WTC11 (cell line): ENCODE measurements around the gene EDC3. TPM values are rescaled to one million over a fixed set of nuclear protein-coding genes. Genes with fewer than 3 reads are reported as not detected.

ENCODE experiments used
- ATAC-seq: fragments of 200-7000 bp; cut with Tn5 transposase; 2 replicates; pipeline ENCODE4 v1.10.0; 2021; ENCODE audit warnings: mild to moderate bottlenecking, moderate library complexity
- CTCF ChIA-PET: fragments of 300-600 bp; sonication (Branson Sonifier 250); formaldehyde crosslinking; loops from one replicate; lab custom pipeline; 2021; ENCODE audit warnings: antibody characterized with exemption; lab: Charles Lee
- POLR2A ChIA-PET: fragments of 350-600 bp; sonication (Branson Sonifier 250); formaldehyde crosslinking; loops from one replicate; lab custom pipeline; 2021; ENCODE audit warnings: antibody characterized with exemption; lab: Charles Lee
- DNase-seq: peaks from one replicate; pipeline ENCODE4 v3.0.0; 2021; ENCODE audit warnings: low spot score
- H3K27ac Mint-ChIP-seq: 2 replicates; pipeline ENCODE4 v1.8.0; 2021; ENCODE audit warnings: mixed read lengths
- H3K27me3 Mint-ChIP-seq: 2 replicates; pipeline ENCODE4 v1.8.0; 2021; ENCODE audit warnings: low read depth, mild to moderate bottlenecking, moderate library complexity, mixed read lengths
- H3K36me3 Mint-ChIP-seq: 2 replicates; pipeline ENCODE4 v1.8.0; 2021; ENCODE audit warnings: mixed read lengths
- H3K4me1 Mint-ChIP-seq: 2 replicates; pipeline ENCODE4 v1.8.0; 2022; ENCODE audit warnings: mixed read lengths
- H3K4me3 Mint-ChIP-seq: 2 replicates; pipeline ENCODE4 v1.8.0; 2021; ENCODE audit warnings: mild to moderate bottlenecking, moderate library complexity, mixed read lengths
- H3K9me3 Mint-ChIP-seq: 2 replicates; pipeline ENCODE4 v1.8.0; 2021; ENCODE audit warnings: mixed read lengths
- ATF6 ChIP-seq: sonication (generic); formaldehyde crosslinking; IDR thresholded peaks from 2 replicates; pipeline ENCODE4 v1.8.1; 2023; ENCODE audit warnings: mild to moderate bottlenecking, missing genetic modification reagents
- E2F4 ChIP-seq: sonication (generic); formaldehyde crosslinking; IDR thresholded peaks from 2 replicates; pipeline ENCODE4 v1.8.1; 2022; ENCODE audit warnings: low read depth, mild to moderate bottlenecking, moderate library complexity, missing genetic modification reagents, borderline replicate concordance
- ESRRA ChIP-seq: sonication (generic); formaldehyde crosslinking; IDR thresholded peaks from 2 replicates; pipeline ENCODE4 v1.8.1; 2022; ENCODE audit warnings: mild to moderate bottlenecking, missing genetic modification reagents, borderline replicate concordance
- FOXJ3 ChIP-seq: sonication (generic); formaldehyde crosslinking; IDR thresholded peaks from 2 replicates; pipeline ENCODE4 v1.9.0; 2021; ENCODE audit warnings: missing genetic modification reagents, mild to moderate bottlenecking, borderline replicate concordance
- FOXP4 ChIP-seq: sonication (generic); formaldehyde crosslinking; IDR thresholded peaks from 2 replicates; pipeline ENCODE4 v1.8.0; 2022; ENCODE audit warnings: mild to moderate bottlenecking, missing genetic modification reagents
- HMGA2 ChIP-seq: fragments of 250-450 bp; sonication (Bioruptor Pico); IDR thresholded peaks from 2 replicates; pipeline ENCODE4 v1.4.0; 2021; ENCODE audit warnings: mild to moderate bottlenecking, moderate library complexity
- KAT7 ChIP-seq: sonication (generic); formaldehyde crosslinking; IDR thresholded peaks from 2 replicates; pipeline ENCODE4 v1.8.1; 2023; ENCODE audit warnings: missing genetic modification reagents, mild to moderate bottlenecking, borderline replicate concordance
- MYBL2 ChIP-seq: sonication (generic); formaldehyde crosslinking; IDR thresholded peaks from 2 replicates; pipeline ENCODE4 v1.8.1; 2023; ENCODE audit warnings: mild to moderate bottlenecking, moderate library complexity, missing genetic modification reagents
- NFATC4 ChIP-seq: fragments of 250-450 bp; sonication (Bioruptor Pico); IDR thresholded peaks from 2 replicates; pipeline ENCODE4 v1.9.0; 2021; ENCODE audit warnings: mild to moderate bottlenecking
- NFE2L1 ChIP-seq: sonication (generic); formaldehyde crosslinking; IDR thresholded peaks from 2 replicates; pipeline ENCODE4 v1.8.1; 2023; ENCODE audit warnings: missing genetic modification reagents
- NFYB ChIP-seq: sonication (generic); formaldehyde crosslinking; conservative IDR thresholded peaks from 2 replicates; pipeline ENCODE4 v1.8.0; 2022; ENCODE audit warnings: low read depth, missing genetic modification reagents
- RORB ChIP-seq: fragments of 250-450 bp; sonication (Bioruptor Pico); IDR thresholded peaks from 2 replicates; pipeline ENCODE4 v1.9.0; 2021; ENCODE audit warnings: mild to moderate bottlenecking
- SMAD3 ChIP-seq: sonication (generic); formaldehyde crosslinking; IDR thresholded peaks from 2 replicates; pipeline ENCODE4 v1.8.0; 2022; ENCODE audit warnings: missing genetic modification reagents, mild to moderate bottlenecking, borderline replicate concordance
- SP1 ChIP-seq: sonication (generic); formaldehyde crosslinking; conservative IDR thresholded peaks from 2 replicates; pipeline ENCODE4 v1.8.1; 2022; ENCODE audit warnings: missing genetic modification reagents
- TEAD4 ChIP-seq: sonication (generic); formaldehyde crosslinking; IDR thresholded peaks from 2 replicates; pipeline ENCODE4 v1.8.0; 2022; ENCODE audit warnings: mild to moderate bottlenecking, missing genetic modification reagents
- USF1 ChIP-seq: sonication (generic); formaldehyde crosslinking; IDR thresholded peaks from 2 replicates; pipeline ENCODE4 v1.8.0; 2022; ENCODE audit warnings: mild to moderate bottlenecking, missing genetic modification reagents
- ZNF138 ChIP-seq: sonication (generic); formaldehyde crosslinking; conservative IDR thresholded peaks from 2 replicates; pipeline ENCODE4 v1.8.1; 2022; ENCODE audit warnings: mild to moderate bottlenecking, moderate library complexity, missing genetic modification reagents
- ZNF219 ChIP-seq: sonication (generic); formaldehyde crosslinking; IDR thresholded peaks from 2 replicates; pipeline ENCODE4 v1.8.0; 2023; ENCODE audit warnings: missing genetic modification reagents, mild to moderate bottlenecking, borderline replicate concordance
- ZNF232 ChIP-seq: sonication (generic); formaldehyde crosslinking; IDR thresholded peaks from 2 replicates; pipeline ENCODE4 v1.8.0; 2022; ENCODE audit warnings: mild to moderate bottlenecking, missing genetic modification reagents
- ZNF671 ChIP-seq: fragments of 250-450 bp; sonication (Bioruptor Pico); IDR thresholded peaks from 2 replicates; pipeline ENCODE4 v1.8.0; 2021; ENCODE audit warnings: mild to moderate bottlenecking
- total RNA-seq: library from RNA; stranded (reverse); gene quantifications from 3 replicates; pipeline ENCODE4 v1.2.3, GENCODE V29; 2021
- TF ChIP-seq, protein P1 (sequence below): fragments of 250-450 bp; sonication (Bioruptor Pico); IDR thresholded peaks from 2 replicates; pipeline ENCODE4 v1.8.0; 2021; ENCODE audit warnings: mild to moderate bottlenecking
- TF ChIP-seq, protein P2 (sequence below): sonication (generic); formaldehyde crosslinking; IDR thresholded peaks from 2 replicates; pipeline ENCODE4 v1.8.0; 2023; ENCODE audit warnings: missing genetic modification reagents
- TF ChIP-seq, protein P3 (sequence below): fragments of 250-450 bp; sonication (Bioruptor Pico); IDR thresholded peaks from 2 replicates; pipeline ENCODE4 v1.9.0; 2021; ENCODE audit warnings: mild to moderate bottlenecking, borderline replicate concordance
- TF ChIP-seq, protein P4 (sequence below): sonication (generic); formaldehyde crosslinking; IDR thresholded peaks from 2 replicates; pipeline ENCODE4 v1.8.1; 2022; ENCODE audit warnings: low read depth, missing genetic modification reagents, borderline replicate concordance

The EDC3 gene
- total RNA-seq, 1 experiment from 2014 or later: 54.7 TPM

DNA sequence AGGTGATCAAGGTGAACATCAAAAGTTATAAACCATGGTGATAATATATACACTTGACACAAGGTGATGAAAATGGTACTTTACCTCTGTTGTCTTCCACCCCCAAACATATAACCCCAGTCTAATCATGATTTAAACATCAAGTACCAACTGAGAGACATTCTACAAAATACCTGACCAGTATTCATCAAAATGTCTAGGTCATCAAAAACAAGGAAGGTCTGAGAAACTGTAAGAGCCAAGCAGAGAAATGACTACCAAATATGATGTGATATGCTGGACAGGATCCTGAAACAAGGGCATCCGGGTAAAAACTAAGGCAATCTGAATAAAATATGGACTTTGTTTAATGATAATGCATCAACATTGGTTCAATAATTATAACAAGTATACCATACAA lies 27.8 kb downstream of the EDC3 start (continued):
- no peak for TF ChIP-seq SMAD3 (CRISPR knock-in tag)
- TF ChIP-seq NFE2L1: no peak
- TF ChIP-seq KAT7 (CRISPR knock-in tag): no peak
- TF ChIP-seq E2F4 (CRISPR knock-in tag): no peak
- no peak for TF ChIP-seq FOXJ3 (CRISPR knock-in tag)
- TF ChIP-seq NFYB: no peak
- TF ChIP-seq ZNF138 (CRISPR knock-in tag): no peak
- TF ChIP-seq MYBL2 (CRISPR knock-in tag): no peak
- TF ChIP-seq TEAD4 (CRISPR knock-in tag): no peak
- no peak for TF ChIP-seq ATF6 (CRISPR knock-in tag)

DNA sequence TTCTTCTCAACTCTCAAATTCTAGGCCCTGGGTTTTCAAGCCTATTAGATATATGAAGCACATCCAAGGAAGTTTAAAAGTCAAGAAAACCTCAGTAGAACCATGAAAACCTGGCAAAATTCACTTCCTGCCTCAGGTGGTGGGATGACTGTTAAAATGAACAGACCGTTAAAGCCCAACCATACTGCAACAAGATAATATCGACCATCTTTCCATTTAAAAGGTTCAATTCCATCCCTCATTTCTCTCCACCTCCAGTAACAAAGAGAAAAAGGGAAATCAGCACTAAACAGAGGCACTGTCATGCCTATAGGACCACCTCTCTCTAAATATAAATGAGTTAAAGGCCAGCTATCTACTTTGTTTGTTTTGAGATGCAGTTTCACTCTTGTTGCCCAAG lies 31.2 kb downstream of the EDC3 start:
- Mint-ChIP-seq H3K9me3 (no peaks in the 10 kb centered on the region), H3K4me3 (no peak overlapping the region), H3K36me3 (peaks cover 8% of the 10 kb centered on the region), H3K27ac (peak overlapping the region; percentile 56; the same call in 1 of the 2 replicates), H3K4me1 (peaks cover 4% of the 10 kb centered on the region; the same call in 1 of the 2 replicates), H3K27me3 (no peaks in the 10 kb centered on the region)
- ChIA-PET CTCF (interaction anchor here (1.7 to 3.9 kb wide), 3 partner anchors 33 to 106 kb away, joined by 6 to 24 read pairs (median 7); no protein-coding TSS in a partner anchor), POLR2A (no interaction called here)
- ATAC-seq (no peak), DNase-seq (no peak)
- TF ChIP-seq USF1 (CRISPR knock-in tag) (no peak), SP1 (CRISPR knock-in tag) (no peak), RORB (CRISPR knock-in tag) (no peak), SMAD3 (CRISPR knock-in tag) (no peak), NFATC4 (CRISPR knock-in tag) (no peak), NFE2L1 (no peak), HMGA2 (CRISPR knock-in tag) (no peak), ZNF219 (CRISPR knock-in tag) (no peak), ZNF232 (CRISPR knock-in tag) (no peak), FOXP4 (no peak), ZNF671 (CRISPR knock-in tag) (no peak), ESRRA (CRISPR knock-in tag) (no peak)
- TF ChIP-seq, protein P1, sequence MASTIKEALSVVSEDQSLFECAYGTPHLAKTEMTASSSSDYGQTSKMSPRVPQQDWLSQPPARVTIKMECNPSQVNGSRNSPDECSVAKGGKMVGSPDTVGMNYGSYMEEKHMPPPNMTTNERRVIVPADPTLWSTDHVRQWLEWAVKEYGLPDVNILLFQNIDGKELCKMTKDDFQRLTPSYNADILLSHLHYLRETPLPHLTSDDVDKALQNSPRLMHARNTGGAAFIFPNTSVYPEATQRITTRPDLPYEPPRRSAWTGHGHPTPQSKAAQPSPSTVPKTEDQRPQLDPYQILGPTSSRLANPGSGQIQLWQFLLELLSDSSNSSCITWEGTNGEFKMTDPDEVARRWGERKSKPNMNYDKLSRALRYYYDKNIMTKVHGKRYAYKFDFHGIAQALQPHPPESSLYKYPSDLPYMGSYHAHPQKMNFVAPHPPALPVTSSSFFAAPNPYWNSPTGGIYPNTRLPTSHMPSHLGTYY (CRISPR knock-in tag): no peak
- TF ChIP-seq, protein P2, sequence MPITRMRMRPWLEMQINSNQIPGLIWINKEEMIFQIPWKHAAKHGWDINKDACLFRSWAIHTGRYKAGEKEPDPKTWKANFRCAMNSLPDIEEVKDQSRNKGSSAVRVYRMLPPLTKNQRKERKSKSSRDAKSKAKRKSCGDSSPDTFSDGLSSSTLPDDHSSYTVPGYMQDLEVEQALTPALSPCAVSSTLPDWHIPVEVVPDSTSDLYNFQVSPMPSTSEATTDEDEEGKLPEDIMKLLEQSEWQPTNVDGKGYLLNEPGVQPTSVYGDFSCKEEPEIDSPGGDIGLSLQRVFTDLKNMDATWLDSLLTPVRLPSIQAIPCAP (CRISPR knock-in tag): no peak
- TF ChIP-seq, protein P3, sequence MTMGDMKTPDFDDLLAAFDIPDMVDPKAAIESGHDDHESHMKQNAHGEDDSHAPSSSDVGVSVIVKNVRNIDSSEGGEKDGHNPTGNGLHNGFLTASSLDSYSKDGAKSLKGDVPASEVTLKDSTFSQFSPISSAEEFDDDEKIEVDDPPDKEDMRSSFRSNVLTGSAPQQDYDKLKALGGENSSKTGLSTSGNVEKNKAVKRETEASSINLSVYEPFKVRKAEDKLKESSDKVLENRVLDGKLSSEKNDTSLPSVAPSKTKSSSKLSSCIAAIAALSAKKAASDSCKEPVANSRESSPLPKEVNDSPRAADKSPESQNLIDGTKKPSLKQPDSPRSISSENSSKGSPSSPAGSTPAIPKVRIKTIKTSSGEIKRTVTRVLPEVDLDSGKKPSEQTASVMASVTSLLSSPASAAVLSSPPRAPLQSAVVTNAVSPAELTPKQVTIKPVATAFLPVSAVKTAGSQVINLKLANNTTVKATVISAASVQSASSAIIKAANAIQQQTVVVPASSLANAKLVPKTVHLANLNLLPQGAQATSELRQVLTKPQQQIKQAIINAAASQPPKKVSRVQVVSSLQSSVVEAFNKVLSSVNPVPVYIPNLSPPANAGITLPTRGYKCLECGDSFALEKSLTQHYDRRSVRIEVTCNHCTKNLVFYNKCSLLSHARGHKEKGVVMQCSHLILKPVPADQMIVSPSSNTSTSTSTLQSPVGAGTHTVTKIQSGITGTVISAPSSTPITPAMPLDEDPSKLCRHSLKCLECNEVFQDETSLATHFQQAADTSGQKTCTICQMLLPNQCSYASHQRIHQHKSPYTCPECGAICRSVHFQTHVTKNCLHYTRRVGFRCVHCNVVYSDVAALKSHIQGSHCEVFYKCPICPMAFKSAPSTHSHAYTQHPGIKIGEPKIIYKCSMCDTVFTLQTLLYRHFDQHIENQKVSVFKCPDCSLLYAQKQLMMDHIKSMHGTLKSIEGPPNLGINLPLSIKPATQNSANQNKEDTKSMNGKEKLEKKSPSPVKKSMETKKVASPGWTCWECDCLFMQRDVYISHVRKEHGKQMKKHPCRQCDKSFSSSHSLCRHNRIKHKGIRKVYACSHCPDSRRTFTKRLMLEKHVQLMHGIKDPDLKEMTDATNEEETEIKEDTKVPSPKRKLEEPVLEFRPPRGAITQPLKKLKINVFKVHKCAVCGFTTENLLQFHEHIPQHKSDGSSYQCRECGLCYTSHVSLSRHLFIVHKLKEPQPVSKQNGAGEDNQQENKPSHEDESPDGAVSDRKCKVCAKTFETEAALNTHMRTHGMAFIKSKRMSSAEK (CRISPR knock-in tag): no peak
- TF ChIP-seq, protein P4, sequence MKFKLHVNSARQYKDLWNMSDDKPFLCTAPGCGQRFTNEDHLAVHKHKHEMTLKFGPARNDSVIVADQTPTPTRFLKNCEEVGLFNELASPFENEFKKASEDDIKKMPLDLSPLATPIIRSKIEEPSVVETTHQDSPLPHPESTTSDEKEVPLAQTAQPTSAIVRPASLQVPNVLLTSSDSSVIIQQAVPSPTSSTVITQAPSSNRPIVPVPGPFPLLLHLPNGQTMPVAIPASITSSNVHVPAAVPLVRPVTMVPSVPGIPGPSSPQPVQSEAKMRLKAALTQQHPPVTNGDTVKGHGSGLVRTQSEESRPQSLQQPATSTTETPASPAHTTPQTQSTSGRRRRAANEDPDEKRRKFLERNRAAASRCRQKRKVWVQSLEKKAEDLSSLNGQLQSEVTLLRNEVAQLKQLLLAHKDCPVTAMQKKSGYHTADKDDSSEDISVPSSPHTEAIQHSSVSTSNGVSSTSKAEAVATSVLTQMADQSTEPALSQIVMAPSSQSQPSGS (CRISPR knock-in tag): no peak
